GM23338 (cell line): ENCODE data around the gene PLCH2. TPM values are rescaled to one million over a fixed set of nuclear protein-coding genes. Genes with fewer than 3 reads are reported as not detected.

Experiments
- ATAC-seq: fragments of 200-7000 bp; cut with Tn5 transposase; 3 replicates; pipeline ENCODE4 v1.9.1; 2020
- DNase-seq: peaks from one replicate; pipeline ENCODE4 v3.0.0-alpha.2; 2015; ENCODE audit warnings: low spot score
- H2AFZ ChIP-seq: fragments of 200-600 bp; sonication (generic); 2 replicates; pipeline ENCODE4 v1.8.0; 2016; ENCODE audit warnings: antibody characterized with exemption, mild to moderate bottlenecking, moderate library complexity
- H3F3A ChIP-seq: fragments of 200-600 bp; sonication (generic); replicated peaks from 2 replicates; pipeline ENCODE4 v1.8.0; 2017; ENCODE audit warnings: antibody characterized with exemption, mixed run types, low read depth
- H3K27ac ChIP-seq: fragments of 200-600 bp; sonication (generic); 2 replicates; pipeline ENCODE4 v1.6.1; 2016; ENCODE audit warnings: low read depth
- H3K27me3 ChIP-seq: fragments of 200-600 bp; sonication (generic); 2 replicates; pipeline ENCODE4 v1.8.0; 2016; ENCODE audit warnings: mild to moderate bottlenecking, mixed run types, moderate library complexity; ENCODE audit not compliant: insufficient read depth
- H3K36me3 ChIP-seq: fragments of 200-600 bp; sonication (generic); 2 replicates; pipeline ENCODE4 v1.8.0; 2016; ENCODE audit warnings: mild to moderate bottlenecking; ENCODE audit not compliant: insufficient read depth
- H3K4me1 ChIP-seq: fragments of 200-600 bp; sonication (generic); 2 replicates; pipeline ENCODE4 v1.8.0; 2016; ENCODE audit warnings: mild to moderate bottlenecking, moderate library complexity; ENCODE audit not compliant: insufficient read depth
- H3K4me2 ChIP-seq: fragments of 200-600 bp; sonication (generic); 2 replicates; pipeline ENCODE4 v1.7.1; 2017; ENCODE audit warnings: mixed run types
- H3K4me3 ChIP-seq: fragments of 200-600 bp; sonication (generic); 2 replicates; pipeline ENCODE4 v1.6.1; 2016; ENCODE audit warnings: mixed run types
- H3K79me2 ChIP-seq: fragments of 200-600 bp; sonication (generic); replicated peaks from 2 replicates; pipeline ENCODE4 v1.8.0; 2017; ENCODE audit warnings: mild to moderate bottlenecking; ENCODE audit not compliant: insufficient read depth
- H3K9me2 ChIP-seq: fragments of 200-600 bp; sonication (generic); 2 replicates; pipeline ENCODE4 v1.8.0; 2017; ENCODE audit not compliant: insufficient read depth
- H4K20me1 ChIP-seq: fragments of 200-600 bp; sonication (generic); replicated peaks from 2 replicates; pipeline ENCODE4 v1.8.0; 2017; ENCODE audit warnings: mild to moderate bottlenecking; ENCODE audit not compliant: insufficient read depth
- H3K27ac Mint-ChIP-seq: 2 replicates; pipeline ENCODE4 v1.8.0; 2020; ENCODE audit warnings: inconsistent platforms, mild to moderate bottlenecking, moderate library complexity, mixed read lengths
- H3K27me3 Mint-ChIP-seq: 3 replicates; pipeline ENCODE4 v1.8.0; 2022; ENCODE audit warnings: low read depth, mild to moderate bottlenecking, moderate library complexity, mixed read lengths, inconsistent platforms; ENCODE audit not compliant: insufficient read depth, poor library complexity
- H3K36me3 Mint-ChIP-seq: 3 replicates; pipeline ENCODE4 v1.8.0; 2021; ENCODE audit warnings: low read depth, mild to moderate bottlenecking, inconsistent platforms, moderate library complexity, mixed read lengths
- H3K4me1 Mint-ChIP-seq: 3 replicates; pipeline ENCODE4 v1.8.0; 2020; ENCODE audit warnings: mild to moderate bottlenecking, inconsistent platforms, mixed read lengths
- H3K4me3 Mint-ChIP-seq: 3 replicates; pipeline ENCODE4 v1.8.0; 2021; ENCODE audit warnings: moderate library complexity, mild to moderate bottlenecking, inconsistent platforms, mixed read lengths
- H3K9me3 Mint-ChIP-seq: 3 replicates; pipeline ENCODE4 v1.8.0; 2020; ENCODE audit warnings: moderate library complexity, mild to moderate bottlenecking, inconsistent platforms, mixed read lengths
- NANOG ChIP-seq: IDR thresholded peaks from 2 replicates; pipeline ENCODE4 v1.6.1; 2016; ENCODE audit warnings: antibody characterized with exemption, borderline replicate concordance
- REST ChIP-seq: IDR thresholded peaks from one replicate; pipeline ENCODE4 v1.6.1; 2018; ENCODE audit warnings: antibody characterized with exemption; ENCODE audit not compliant: unreplicated experiment
- ZNF462 ChIP-seq: fragments of 250-450 bp; sonication (Bioruptor Pico); IDR thresholded peaks from 2 replicates; pipeline ENCODE4 v1.5.0; 2020; ENCODE audit warnings: mild to moderate bottlenecking, moderate library complexity
- polyA plus RNA-seq: library from polyadenylated mRNA; unstranded; fragments of >200 nt; fragmentation: Nextera tagmentation; extraction: Ambion mirVana; gene quantifications from 2 replicates; pipeline ENCODE4 v1.2.1, GENCODE V29; 2016
- total RNA-seq: library from RNA; depleted of rRNA; stranded (reverse); fragments of >200 nt; shearing (Covaris generic); gene quantifications from 2 replicates; pipeline ENCODE4 v1.2.3, GENCODE V29; 2014

The PLCH2 gene
- total and polyA plus RNA-seq, 2 experiments from 2014 or later: 0.31 TPM; not detected in 1

GRCh38 chr1:2466270-2466665 is 9.8 kb upstream of the PLCH2 start (continued):
- no peak for TF ChIP-seq ZNF462

GRCh38 chr1:2466958-2467554 is 9.0 kb upstream of the PLCH2 start:
- H4K20me1 ChIP-seq: no peaks in the 10 kb centered on the region
- H3K27me3 ChIP-seq: no peaks in the 10 kb centered on the region
- no peak overlapping the region for H3K27ac Mint-ChIP-seq
- TF ChIP-seq REST (peak; percentile 33), NANOG (no peak)
- H3K36me3 ChIP-seq: no peaks in the 10 kb centered on the region
- ATAC-seq: peak; percentile 76
- peak overlapping the region; percentile 67 for H3K4me2 ChIP-seq
- H3K27me3 Mint-ChIP-seq: peaks cover 8% of the 10 kb centered on the region
- H3K4me1 ChIP-seq: no peaks in the 10 kb centered on the region
- H3K4me3 Mint-ChIP-seq: no peak overlapping the region
- H3K9me2 ChIP-seq: no peaks in the 10 kb centered on the region
- H3K4me3 ChIP-seq: peak overlapping the region; percentile 45; the same call in 1 of the 2 replicates
- H3F3A ChIP-seq: no peaks in the 10 kb centered on the region
- no peaks in the 10 kb centered on the region for H3K9me3 Mint-ChIP-seq
- no peaks in the 10 kb centered on the region for H3K36me3 Mint-ChIP-seq
- no peak overlapping the region for H3K27ac ChIP-seq
- peak; percentile 75 for DNase-seq
- H2AFZ ChIP-seq: no peak overlapping the region
- no peaks in the 10 kb centered on the region for H3K79me2 ChIP-seq
- no peaks in the 10 kb centered on the region for H3K4me1 Mint-ChIP-seq
